Prostate gland (tissue), 2 donors: ENCODE data around the gene ICA1.

ENCODE experiments used
- CTCF ChIP-seq, 4 experiments: fragments of 200-600 bp in 2 of 4; fragments of 450-650 bp in 2 of 4; sonication (generic) in 2 of 4; IDR thresholded peaks; 1 replicate in 3 of 4; 2 replicates in 1 of 4; pipeline ENCODE4 v1.5.1; 2016 to 2019; ENCODE audit warnings: antibody characterized with exemption in 4 of 4, mild to moderate bottlenecking in 2 of 4, moderate library complexity in 2 of 4
- POLR2A ChIP-seq: fragments of 450-650 bp; IDR thresholded peaks from one replicate; pipeline ENCODE4 v1.6.1; 2016; ENCODE audit warnings: antibody characterized with exemption, mild to moderate bottlenecking
- POLR2AphosphoS5 ChIP-seq: sonication (generic); formaldehyde crosslinking; IDR thresholded peaks from one replicate; pipeline ENCODE4 v1.6.1; 2017; ENCODE audit warnings: antibody characterized with exemption

- no peak for TF ChIP-seq CTCF (IDR thresholded peaks at IDR 0.05)
- no peak for TF ChIP-seq POLR2AphosphoS5
- no peak for TF ChIP-seq POLR2A
These were observed 32.9 kb downstream of the ICA1 start for GRCh38 chr7:8228766-8229674.
